ENCODE measurements around the gene TNS1. TPM values are rescaled to one million over a fixed set of nuclear protein-coding genes. Genes with fewer than 3 reads are reported as not detected.

Gene TNS1
- total RNA-seq, 1 donor from 2014 or later = 59.2 TPM

GRCh38 chr2:217821536-217822147, 181.2 kb downstream of the TNS1 start:
- no peak for TF ChIP-seq CTCF (conservative IDR thresholded peaks at IDR 0.05)
- Mint-ChIP-seq H3K9me3 (no peaks in the 10 kb centered on the region), H3K36me3 (peaks cover 13% of the 10 kb centered on the region), H3K27ac (peak overlapping the region; percentile 34), H3K4me3 (no peak overlapping the region), H3K27me3 (no peaks in the 10 kb centered on the region), H3K4me1 (ENCODE audit: unreplicated experiment) (peaks cover 17% of the 10 kb centered on the region)
- no peak for DNase-seq (ENCODE audit: extremely low spot score, unreplicated experiment)

GRCh38 chr2:217820904-217821303, 181.9 kb downstream of the TNS1 start:
- Mint-ChIP-seq H3K36me3 (peaks cover 10% of the 10 kb centered on the region), H3K27ac (no peak overlapping the region)

GRCh38 chr2:217820091-217820819, 182.5 kb downstream of the TNS1 start:
- Mint-ChIP-seq H3K36me3 (peaks cover 10% of the 10 kb centered on the region), H3K4me3 (no peak overlapping the region), H3K9me3 (no peaks in the 10 kb centered on the region), H3K27me3 (no peaks in the 10 kb centered on the region), H3K4me1 (ENCODE audit: unreplicated experiment) (peaks cover 24% of the 10 kb centered on the region), H3K27ac (no peak overlapping the region)
- no peak for DNase-seq (ENCODE audit: extremely low spot score, unreplicated experiment)
- TF ChIP-seq CTCF (conservative IDR thresholded peaks at IDR 0.05) = no peak

More at GRCh38 chr2:217820904-217821303, 181.9 kb downstream of the TNS1 start:
- Mint-ChIP-seq H3K4me1 (ENCODE audit: unreplicated experiment) (peaks cover 24% of the 10 kb centered on the region), H3K27me3 (no peaks in the 10 kb centered on the region), H3K4me3 (no peak overlapping the region), H3K9me3 (no peaks in the 10 kb centered on the region)
- TF ChIP-seq CTCF (conservative IDR thresholded peaks at IDR 0.05) = no peak
- no peak for DNase-seq (ENCODE audit: extremely low spot score, unreplicated experiment)

- no peak for DNase-seq (ENCODE audit: extremely low spot score, unreplicated experiment)
- TF ChIP-seq CTCF (conservative IDR thresholded peaks at IDR 0.05) = no peak
- no peaks in the 10 kb centered on the region for H3K27me3 Mint-ChIP-seq
- no peak overlapping the region for H3K4me3 Mint-ChIP-seq
- peaks cover 21% of the 10 kb centered on the region for H3K36me3 Mint-ChIP-seq
- no peaks in the 10 kb centered on the region for H3K9me3 Mint-ChIP-seq
- no peak overlapping the region for H3K27ac Mint-ChIP-seq
- peaks cover 34% of the 10 kb centered on the region for H3K4me1 Mint-ChIP-seq (ENCODE audit: unreplicated experiment)
Measured at GRCh38 chr2:217818293-217818850, 184.4 kb downstream of the TNS1 start.

- no peaks in the 10 kb centered on the region for H3K27me3 Mint-ChIP-seq
- no peak for TF ChIP-seq CTCF (conservative IDR thresholded peaks at IDR 0.05)
- no peaks in the 10 kb centered on the region for H3K9me3 Mint-ChIP-seq
- no peak overlapping the region for H3K4me3 Mint-ChIP-seq
- peaks cover 34% of the 10 kb centered on the region for H3K4me1 Mint-ChIP-seq (ENCODE audit: unreplicated experiment)
- no peak overlapping the region for H3K27ac Mint-ChIP-seq
- DNase-seq (ENCODE audit: extremely low spot score, unreplicated experiment) = no peak
- peaks cover 26% of the 10 kb centered on the region for H3K36me3 Mint-ChIP-seq
Measured at GRCh38 chr2:217817466-217818292, 185.1 kb downstream of the TNS1 start.

Measured in type B pancreatic cell (in vitro differentiated cells).